ENCODE measurements around the gene KCNJ5. TPM values are rescaled to one million over a fixed set of nuclear protein-coding genes. Genes with fewer than 3 reads are reported as not detected.
A peak's percentile ranks its signal among the peaks of the same experiment; 100 is the strongest.

The KCNJ5 gene
- not detected for polyA plus RNA-seq

GRCh38 chr11:128890543-128891368 lies at the start of gene KCNJ5:
TSS of gene KCNJ5 (plus strand) at chr11:128891356. CDS start at chr11:128911274, 19,918 bp downstream.
- Mint-ChIP-seq H3K9me3 (no peaks in the 10 kb centered on the region), H3K27ac (peak within 1 kb of the TSS in 1 of 6 donors; percentile 86), H3K27me3 (ENCODE audit: low read depth in 3 of 3) (peaks cover 20 to 31% (median 26%) of the 10 kb centered on the region in 3 donors), H3K4me1 (peaks cover 26 to 38% of the 10 kb centered on the region in 2 donors), H3K36me3 (no peaks in the 10 kb centered on the region), H3K4me3 (peak within 1 kb of the TSS; percentile 68 to 90 (median 85))
- peak in 1 of 3 donors; percentile 17 for DNase-seq

- Mint-ChIP-seq H3K27ac (peak overlapping the region; percentile 64 to 86 (median 84)), H3K4me1 (peaks cover 60 to 79% of the 10 kb centered on the region in 2 donors), H3K4me3 (peak overlapping the region; percentile 17 to 68 (median 55)), H3K27me3 (ENCODE audit: low read depth in 3 of 3) (peaks cover 0 to 4% (median 2%) of the 10 kb centered on the region in 3 donors), H3K9me3 (no peaks in the 10 kb centered on the region), H3K36me3 (peaks cover 0 to 6% (median 0%) of the 10 kb centered on the region in 3 donors)
- DNase-seq = peak; percentile 48 to 62 (median 48)
Observed at GRCh38 chr11:128841461-128842072, 49.6 kb upstream of the KCNJ5 start.

DNA sequence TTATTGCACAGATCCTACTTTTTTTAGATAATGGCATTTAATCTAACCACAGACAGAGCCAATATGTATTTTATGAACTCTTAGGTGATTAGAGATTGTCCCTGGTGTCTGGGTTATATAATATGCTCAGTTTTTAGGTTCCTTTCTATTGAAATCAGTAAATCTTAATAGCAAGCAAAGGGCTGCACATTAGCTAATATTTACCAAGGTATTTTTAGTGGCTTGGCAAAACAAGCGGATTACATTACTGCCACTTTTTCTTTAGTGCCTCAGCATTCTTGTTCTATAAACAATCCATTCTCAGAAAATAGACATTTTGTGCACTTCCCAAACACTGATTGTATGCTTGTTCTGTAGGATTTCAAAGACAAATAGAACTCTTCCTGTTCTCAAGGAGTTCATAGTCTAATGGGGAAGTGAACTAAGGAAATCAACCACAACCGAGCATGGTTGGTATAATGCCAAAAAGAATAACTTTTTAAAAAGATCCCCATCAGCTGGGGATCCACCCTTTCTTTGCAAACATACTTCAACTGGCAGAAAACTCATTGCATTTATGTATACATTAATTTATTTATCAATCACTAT lies 47.9 kb upstream of the KCNJ5 start:
- Mint-ChIP-seq H3K4me1 (peaks cover 44 to 62% of the 10 kb centered on the region in 2 donors), H3K27ac (no peak overlapping the region), H3K9me3 (no peaks in the 10 kb centered on the region), H3K27me3 (ENCODE audit: low read depth in 3 of 3) (peaks cover 0 to 2% (median 0%) of the 10 kb centered on the region in 3 donors), H3K4me3 (no peak overlapping the region), H3K36me3 (peaks cover 0 to 6% (median 0%) of the 10 kb centered on the region in 3 donors)
- no peak for DNase-seq

DNA sequence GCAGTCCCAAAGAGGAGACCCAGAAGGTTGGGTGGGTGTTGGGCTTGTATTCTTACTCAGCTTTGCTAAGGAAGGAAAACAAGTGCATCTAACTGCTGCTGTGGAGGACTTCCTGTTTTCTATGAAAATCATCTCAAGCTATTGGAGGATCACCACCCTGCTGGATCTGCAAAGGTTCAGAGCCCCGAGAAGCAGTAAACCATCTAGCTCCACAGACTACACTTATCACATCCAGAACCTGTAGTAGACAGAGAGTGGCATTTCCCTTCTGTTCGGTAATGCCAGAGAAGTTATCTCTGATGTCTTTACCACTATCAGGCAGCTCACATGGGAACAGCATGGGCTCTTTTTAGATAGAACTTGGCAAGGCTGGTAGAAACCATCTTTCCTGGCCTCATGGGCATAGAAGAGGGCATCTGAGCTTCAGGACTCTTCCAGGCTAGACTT lies 45.8 kb upstream of the KCNJ5 start:
- H3K4me1 Mint-ChIP-seq = peaks cover 41 to 59% of the 10 kb centered on the region in 2 donors
- H3K27ac Mint-ChIP-seq = peak overlapping the region in 1 of 6 donors; percentile 4
- H3K27me3 Mint-ChIP-seq (ENCODE audit: low read depth in 3 of 3) = peaks cover 0 to 3% (median 0%) of the 10 kb centered on the region in 3 donors
- no peaks in the 10 kb centered on the region for H3K9me3 Mint-ChIP-seq
- peak overlapping the region in 1 of 5 donors; percentile 7 for H3K4me3 Mint-ChIP-seq
- H3K36me3 Mint-ChIP-seq = no peaks in the 10 kb centered on the region
- no peak for DNase-seq

GRCh38 chr11:128846985-128847384 lies 44.2 kb upstream of the KCNJ5 start:
- H3K27me3 Mint-ChIP-seq (ENCODE audit: low read depth in 3 of 3) = peaks cover 0 to 3% (median 0%) of the 10 kb centered on the region in 3 donors
- no peak overlapping the region for H3K27ac Mint-ChIP-seq
- H3K4me3 Mint-ChIP-seq = no peak overlapping the region
- H3K36me3 Mint-ChIP-seq = no peaks in the 10 kb centered on the region
- peaks cover 27 to 44% of the 10 kb centered on the region in 2 donors for H3K4me1 Mint-ChIP-seq
- DNase-seq = no peak
- H3K9me3 Mint-ChIP-seq = no peaks in the 10 kb centered on the region

DNA sequence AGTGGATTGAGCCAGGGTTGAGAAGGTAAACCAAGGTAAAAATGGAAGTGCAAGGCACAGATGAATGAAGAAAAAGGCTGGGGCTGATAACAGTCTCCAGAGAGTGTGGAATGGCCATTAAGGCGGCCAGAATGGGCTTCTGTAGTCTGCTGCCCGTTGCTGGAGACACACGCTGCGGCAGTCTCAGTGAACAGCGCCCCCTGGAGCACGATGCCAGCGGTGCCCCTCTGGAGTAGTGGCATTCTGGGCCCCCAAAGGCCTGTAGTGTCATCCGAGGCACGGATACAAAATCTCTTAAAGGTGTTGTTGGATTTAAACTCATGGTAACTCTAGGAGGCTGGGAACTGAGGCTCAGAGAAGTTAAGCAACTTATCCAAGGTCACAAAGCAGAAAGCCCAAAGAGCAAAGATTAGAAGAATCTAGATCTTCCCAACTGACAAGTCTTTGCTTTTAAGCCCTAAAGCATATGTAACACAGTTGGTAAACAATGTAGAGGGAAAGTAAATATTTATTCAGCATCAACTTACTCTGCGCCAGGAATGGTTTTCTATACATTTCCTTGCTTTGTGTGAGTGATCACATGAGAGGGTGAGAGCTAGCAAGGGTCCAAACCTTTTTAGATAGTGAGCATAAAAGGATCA lies 42.2 kb upstream of the KCNJ5 start:
- Mint-ChIP-seq H3K9me3 (no peaks in the 10 kb centered on the region), H3K27ac (peak overlapping the region in 1 of 6 donors; percentile 62), H3K4me3 (peak overlapping the region in 1 of 5 donors; percentile 19), H3K4me1 (peaks cover 17 to 32% of the 10 kb centered on the region in 2 donors), H3K36me3 (peaks cover 0 to 9% (median 0%) of the 10 kb centered on the region in 3 donors), H3K27me3 (ENCODE audit: low read depth in 3 of 3) (peaks cover 0 to 3% (median 0%) of the 10 kb centered on the region in 3 donors)
- DNase-seq = peak; percentile 49 to 59 (median 54)

- no peak overlapping the region for H3K27ac Mint-ChIP-seq
- no peak for DNase-seq
- H3K4me1 Mint-ChIP-seq = peaks cover 6 to 12% of the 10 kb centered on the region in 2 donors
- no peaks in the 10 kb centered on the region for H3K9me3 Mint-ChIP-seq
- peaks cover 2 to 3% (median 3%) of the 10 kb centered on the region in 3 donors for H3K27me3 Mint-ChIP-seq (ENCODE audit: low read depth in 3 of 3)
- H3K4me3 Mint-ChIP-seq = no peak overlapping the region
- H3K36me3 Mint-ChIP-seq = peaks cover 0 to 9% (median 0%) of the 10 kb centered on the region in 3 donors
Observed at GRCh38 chr11:128852327-128853023, 38.7 kb upstream of the KCNJ5 start.

DNA sequence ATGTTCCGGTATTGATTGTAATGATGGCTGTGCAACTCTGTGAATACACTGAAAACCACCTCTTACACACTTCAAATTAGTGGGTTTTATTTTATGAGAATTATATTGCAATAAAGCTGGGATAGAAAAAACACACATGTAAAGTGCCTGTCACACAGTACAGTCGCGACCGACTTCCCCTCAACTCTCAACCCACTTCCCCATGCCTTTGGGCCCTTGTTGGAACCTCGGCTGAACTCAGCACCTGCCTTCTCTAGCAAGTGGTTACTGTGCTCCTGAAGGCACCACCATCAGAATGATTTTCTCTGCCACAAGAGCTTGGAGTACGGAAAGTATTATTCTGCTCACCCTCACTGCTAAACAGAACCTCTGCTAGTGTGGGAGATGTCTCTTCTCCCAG lies 37.6 kb upstream of the KCNJ5 start:
- H3K27ac Mint-ChIP-seq = no peak overlapping the region
- H3K27me3 Mint-ChIP-seq (ENCODE audit: low read depth in 3 of 3) = peaks cover 2 to 3% (median 3%) of the 10 kb centered on the region in 3 donors
- no peak for DNase-seq
- no peak overlapping the region for H3K4me3 Mint-ChIP-seq
- H3K9me3 Mint-ChIP-seq = no peaks in the 10 kb centered on the region
- H3K36me3 Mint-ChIP-seq = peaks cover 0 to 9% (median 0%) of the 10 kb centered on the region in 3 donors
- H3K4me1 Mint-ChIP-seq = peaks cover 4 to 9% of the 10 kb centered on the region in 2 donors

DNA sequence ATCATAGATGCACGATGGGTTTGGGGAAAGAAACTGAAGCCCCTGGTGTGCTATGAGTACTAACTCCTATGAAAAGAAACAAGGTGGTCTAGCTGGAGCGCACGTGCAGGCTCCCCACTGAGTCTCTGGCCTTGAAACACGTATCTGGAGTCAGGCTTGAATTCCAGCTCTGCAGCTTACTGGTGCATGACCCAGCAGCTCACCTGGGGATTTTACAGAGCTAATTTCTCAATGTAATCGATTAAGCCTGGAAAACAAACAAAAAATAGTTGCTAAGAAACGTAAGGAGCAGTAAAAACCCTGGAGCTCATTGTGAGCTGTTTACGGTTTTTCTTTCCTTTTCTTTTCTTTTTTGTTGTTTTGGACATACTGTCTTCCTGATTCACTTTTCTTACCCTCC lies 36.3 kb upstream of the KCNJ5 start:
- Mint-ChIP-seq H3K27me3 (ENCODE audit: low read depth in 3 of 3) (peaks cover 0 to 3% (median 2%) of the 10 kb centered on the region in 3 donors), H3K27ac (no peak overlapping the region), H3K36me3 (peaks cover 0 to 9% (median 0%) of the 10 kb centered on the region in 3 donors), H3K9me3 (no peaks in the 10 kb centered on the region), H3K4me1 (peaks cover under 1 to 3% of the 10 kb centered on the region in 2 donors), H3K4me3 (no peak overlapping the region)
- DNase-seq = no peak

DNA sequence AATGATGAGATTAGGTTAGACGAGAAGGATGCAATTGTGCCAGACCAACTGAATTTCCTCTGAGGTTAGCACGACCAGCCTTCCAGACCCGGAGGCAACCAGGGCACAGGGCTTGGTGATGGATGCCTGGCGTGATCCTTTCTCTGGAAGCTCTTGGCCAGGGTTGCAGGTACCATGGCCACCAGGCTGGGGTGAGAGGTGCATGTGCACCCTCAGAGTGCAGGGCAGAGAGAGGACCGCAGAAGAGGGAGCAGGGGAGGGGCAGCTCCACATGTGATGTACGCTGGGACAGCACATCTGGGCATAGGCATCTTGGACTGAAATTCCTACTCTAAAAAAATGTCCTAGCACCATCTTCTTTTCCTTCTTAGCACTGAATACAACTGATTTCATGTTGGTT lies 34.9 kb upstream of the KCNJ5 start:
- H3K4me1 Mint-ChIP-seq = peaks cover 4 to 7% of the 10 kb centered on the region in 2 donors
- no peak overlapping the region for H3K27ac Mint-ChIP-seq
- DNase-seq = no peak
- peaks cover under 1 to 4% (median 2%) of the 10 kb centered on the region in 3 donors for H3K27me3 Mint-ChIP-seq (ENCODE audit: low read depth in 3 of 3)
- H3K9me3 Mint-ChIP-seq = no peaks in the 10 kb centered on the region
- peaks cover 0 to 12% (median 0%) of the 10 kb centered on the region in 3 donors for H3K36me3 Mint-ChIP-seq
- H3K4me3 Mint-ChIP-seq = no peak overlapping the region

- DNase-seq = no peak
- H3K4me3 Mint-ChIP-seq = no peak overlapping the region
- peaks cover 2 to 4% (median 3%) of the 10 kb centered on the region in 3 donors for H3K27me3 Mint-ChIP-seq (ENCODE audit: low read depth in 3 of 3)
- H3K9me3 Mint-ChIP-seq = no peaks in the 10 kb centered on the region
- H3K36me3 Mint-ChIP-seq = peaks cover 0 to 12% (median 0%) of the 10 kb centered on the region in 3 donors
- H3K27ac Mint-ChIP-seq = no peak overlapping the region
- peaks cover 4 to 7% of the 10 kb centered on the region in 2 donors for H3K4me1 Mint-ChIP-seq
Observed at GRCh38 chr11:128857341-128857740, 33.8 kb upstream of the KCNJ5 start.

GRCh38 chr11:128859563-128860441 lies 31.4 kb upstream of the KCNJ5 start:
- Mint-ChIP-seq H3K27ac (no peak overlapping the region), H3K4me1 (peaks cover 4 to 7% of the 10 kb centered on the region in 2 donors), H3K4me3 (no peak overlapping the region), H3K27me3 (ENCODE audit: low read depth in 3 of 3) (peaks cover 3 to 6% (median 4%) of the 10 kb centered on the region in 3 donors), H3K9me3 (no peaks in the 10 kb centered on the region), H3K36me3 (peaks cover 0 to 3% (median 0%) of the 10 kb centered on the region in 3 donors)
- peak; percentile 64 to 77 (median 73) for DNase-seq
